HepG2 (cell line): ENCODE data around the gene ADSS2.

Source experiments
- CTCF ChIP-seq: sonication (generic); formaldehyde crosslinking; IDR thresholded peaks from 2 replicates; pipeline ENCODE4 v1.5.0; 2020; ENCODE audit warnings: mild to moderate bottlenecking, missing genetic modification reagents, moderate library complexity
- DRAP1 ChIP-seq: IDR thresholded peaks from 2 replicates; pipeline ENCODE4 v1.6.1; 2016; ENCODE audit warnings: missing genetic modification reagents, missing compliant biosample characterization
- EP300 ChIP-seq, 3 experiments: sonication (generic) in 1 of 3; formaldehyde crosslinking in 1 of 3; IDR thresholded peaks; 2 replicates each; pipeline versions ENCODE4 v1.5.1 to v1.6.1; 2011 to 2020; ENCODE audit warnings: low read depth in 2 of 3, low read length in 2 of 3, borderline replicate concordance in 1 of 3, improper control_type of control experiment in 1 of 3, mild to moderate bottlenecking in 1 of 3, missing genetic modification reagents in 1 of 3, moderate library complexity in 1 of 3
- ETV5 ChIP-seq: IDR thresholded peaks from 2 replicates; pipeline ENCODE4 v1.6.1; 2018; ENCODE audit warnings: missing biosample characterization, missing genetic modification reagents, inconsistent platforms, borderline replicate concordance
- FOXA1 ChIP-seq, 2 experiments: fragments of 450-650 bp in 1 of 2; sonication (generic) in 1 of 2; formaldehyde crosslinking in 1 of 2; IDR thresholded peaks; 2 replicates each; pipeline versions ENCODE4 v1.4.0 to v1.6.1; 2016 to 2020; ENCODE audit warnings: missing genetic modification reagents in 1 of 2
- HNRNPUL1 ChIP-seq: fragments of 200-400 bp; formaldehyde crosslinking; IDR thresholded peaks from 2 replicates; pipeline ENCODE4 v1.6.1; 2017; ENCODE audit warnings: low read depth, mild to moderate bottlenecking, low read length, moderate library complexity
- MXD1 ChIP-seq: sonication (generic); formaldehyde crosslinking; IDR thresholded peaks from 2 replicates; pipeline ENCODE4 v1.4.0; 2020; ENCODE audit warnings: mild to moderate bottlenecking, missing genetic modification reagents
- PAF1 ChIP-seq: IDR thresholded peaks from 2 replicates; pipeline ENCODE4 v1.6.1; 2016; ENCODE audit warnings: missing genetic modification reagents, missing compliant biosample characterization
- POLR2A ChIP-seq, 2 experiments: IDR thresholded peaks; 2 replicates each; pipeline ENCODE4 v1.6.1; 2011; ENCODE audit warnings: low read depth in 2 of 2, low read length in 2 of 2, mild to moderate bottlenecking in 1 of 2, moderate library complexity in 1 of 2; ENCODE audit not compliant: insufficient read depth in 1 of 2
- RBM22 ChIP-seq: fragments of 200-400 bp; formaldehyde crosslinking; optimal IDR thresholded peaks from 2 replicates; pipeline ENCODE3; 2017; ENCODE audit warnings: mild to moderate bottlenecking, low read length, moderate library complexity
- SP2 ChIP-seq: sonication (generic); formaldehyde crosslinking; IDR thresholded peaks from 2 replicates; pipeline ENCODE4 v1.5.1; 2020; ENCODE audit warnings: mild to moderate bottlenecking, missing genetic modification reagents
- ZBTB49 ChIP-seq: sonication (generic); formaldehyde crosslinking; IDR thresholded peaks from 2 replicates; pipeline ENCODE4 v1.4.0; 2020; ENCODE audit warnings: missing genetic modification reagents, borderline replicate concordance
- ZNF18 ChIP-seq: sonication (generic); formaldehyde crosslinking; IDR thresholded peaks from 2 replicates; pipeline ENCODE4 v1.8.0; 2022; ENCODE audit warnings: mild to moderate bottlenecking, missing genetic modification reagents; ENCODE audit not compliant: insufficient replicate concordance

GRCh38 chr1:244494653-244495052 lies 42.9 kb upstream of the ADSS2 start:
- TF ChIP-seq ETV5 (no peak), ZBTB49 (CRISPR knock-in tag) (no peak), ZNF18 (no peak), DRAP1 (CRISPR knock-in tag) (no peak), CTCF (no peak), FOXA1 (IDR thresholded peaks at IDR 0.05) (no peak), FOXA1 (CRISPR knock-in tag; IDR thresholded peaks at IDR 0.05) (no peak), SP2 (no peak), EP300 (IDR thresholded peaks at IDR 0.05; ENCODE audit: low read depth in 2 of 2, low read length in 2 of 2) (no peak), EP300 (CRISPR knock-in tag; IDR thresholded peaks at IDR 0.05; ENCODE audit: borderline replicate concordance) (no peak), HNRNPUL1 (no peak), RBM22 (no peak), POLR2A (IDR thresholded peaks at IDR 0.05; ENCODE audit: insufficient read depth in 1 of 2, low read depth in 2 of 2, low read length in 2 of 2) (no peak), PAF1 (CRISPR knock-in tag) (no peak), MXD1 (CRISPR knock-in tag) (no peak)
